Sigmoid colon (tissue), 7 donors: Measurements from ENCODE around the gene ZNF789. TPM values are rescaled to one million over a fixed set of nuclear protein-coding genes. Genes with fewer than 3 reads are reported as not detected.

Experiments
- DNase-seq: peaks from one replicate; pipeline ENCODE4 v3.0.0-alpha.2; 2019
- H3K27ac ChIP-seq, 4 donors: fragments of 200-600 bp; sonication (generic); one replicate each; pipeline ENCODE4 v1.5.1; 2016 to 2019; ENCODE audit warnings: mild to moderate bottlenecking in 1 of 4
- H3K27me3 ChIP-seq, 3 donors: fragments of 200-600 bp; sonication (generic); one replicate each; pipeline ENCODE4 v1.5.1; 2019; ENCODE audit warnings: mild to moderate bottlenecking in 1 of 3
- H3K36me3 ChIP-seq, 4 donors: fragments of 200-600 bp; sonication (generic); one replicate each; pipeline ENCODE4 v1.5.1; 2016 to 2019
- H3K4me1 ChIP-seq, 4 donors: fragments of 200-600 bp; sonication (generic); one replicate each; pipeline ENCODE4 v1.5.1; 2017 to 2019
- H3K4me3 ChIP-seq, 4 donors: fragments of 200-600 bp; sonication (generic); one replicate each; pipeline ENCODE4 v1.5.1; 2017 to 2019; ENCODE audit warnings: mild to moderate bottlenecking in 2 of 4, moderate library complexity in 1 of 4
- H3K9me3 ChIP-seq, 4 donors: fragments of 200-600 bp in 3 of 4; sonication (generic) in 3 of 4; one replicate each; pipeline versions ENCODE4 v1.5.1 to v1.6.1; 2013 to 2019
- EP300 ChIP-seq, 4 donors: sonication (generic); formaldehyde crosslinking; IDR thresholded peaks; one replicate each; pipeline ENCODE4 v1.6.1; 2017; ENCODE audit warnings: antibody characterized with exemption in 4 of 4
- POLR2A ChIP-seq, 2 donors: fragments of 450-650 bp; IDR thresholded peaks; one replicate each; pipeline ENCODE4 v1.6.1; 2016; ENCODE audit warnings: antibody characterized with exemption in 2 of 2, mild to moderate bottlenecking in 2 of 2, moderate library complexity in 2 of 2
- POLR2AphosphoS5 ChIP-seq, 4 donors: sonication (generic); formaldehyde crosslinking; IDR thresholded peaks; one replicate each; pipeline ENCODE4 v1.6.1; 2017; ENCODE audit warnings: antibody characterized with exemption in 4 of 4
- WGBS, 2 donors: extraction: QIAGEN DNeasy Blood & Tissue Kit; methylation state at CpG; one replicate each; pipeline ENCODE4 v1.1.7; 2013; 5-methylcytosine and 5-hydroxymethylcytosine counted together
- intact Hi-C: fragments of 100-400 bp; cut with DNase I; formaldehyde crosslinking; loops from one replicate; pipeline ENCODE4 v1.15.1; 2023
- polyA plus RNA-seq, 3 donors: library from polyadenylated mRNA; stranded (reverse); fragments of 200-250 nt; gene quantifications; one replicate each; pipeline ENCODE4 v1.2.3, GENCODE V29; 2013
- total RNA-seq, 4 donors: library from RNA; depleted of rRNA; stranded (reverse); fragments of >200 nt; gene quantifications; one replicate each; pipeline ENCODE4 v1.1.0, GENCODE V29; 2016
- TF ChIP-seq, protein P1 (sequence below), 4 experiments: fragments of 450-650 bp in 3 of 4; fragments of 200-600 bp in 1 of 4; IDR thresholded peaks; one replicate each; pipeline ENCODE4 v1.5.1; 2016 to 2019; ENCODE audit warnings: antibody characterized with exemption in 4 of 4, mild to moderate bottlenecking in 3 of 4, moderate library complexity in 2 of 4
- donor health status: healthy with polysubstance abuse.
- donor health status: Bipolar disorder and iron deficiency.
- donor health status: healthy.

The ZNF789 gene
- total and polyA plus RNA-seq, 7 donors: 3.7 to 17.4 (median 6.4) TPM

DNA sequence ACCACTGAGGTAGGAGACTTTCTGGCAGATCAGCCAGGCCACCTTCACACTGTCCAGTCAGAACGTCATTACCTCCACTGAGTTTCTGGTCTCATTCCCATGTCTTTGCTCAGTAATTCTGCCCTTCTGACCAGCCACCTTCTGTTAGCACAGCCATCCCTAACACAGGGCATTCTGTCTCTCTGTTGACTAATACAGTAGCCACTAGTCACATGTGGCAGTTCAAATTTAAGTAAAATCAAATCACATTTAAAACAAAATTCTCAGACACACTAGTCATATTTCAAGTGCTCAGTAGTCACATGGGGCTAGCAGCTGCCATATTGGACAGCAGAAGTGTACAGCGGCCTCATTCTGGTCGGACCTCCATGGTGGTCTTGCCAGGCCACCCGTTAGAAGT is 26.6 kb upstream of the ZNF789 start:
- no peak overlapping the region for H3K27ac ChIP-seq
- no peaks in the 10 kb centered on the region for H3K27me3 ChIP-seq
- H3K9me3 ChIP-seq: no peaks in the 10 kb centered on the region
- H3K4me3 ChIP-seq: no peak overlapping the region
- TF ChIP-seq, protein P1, sequence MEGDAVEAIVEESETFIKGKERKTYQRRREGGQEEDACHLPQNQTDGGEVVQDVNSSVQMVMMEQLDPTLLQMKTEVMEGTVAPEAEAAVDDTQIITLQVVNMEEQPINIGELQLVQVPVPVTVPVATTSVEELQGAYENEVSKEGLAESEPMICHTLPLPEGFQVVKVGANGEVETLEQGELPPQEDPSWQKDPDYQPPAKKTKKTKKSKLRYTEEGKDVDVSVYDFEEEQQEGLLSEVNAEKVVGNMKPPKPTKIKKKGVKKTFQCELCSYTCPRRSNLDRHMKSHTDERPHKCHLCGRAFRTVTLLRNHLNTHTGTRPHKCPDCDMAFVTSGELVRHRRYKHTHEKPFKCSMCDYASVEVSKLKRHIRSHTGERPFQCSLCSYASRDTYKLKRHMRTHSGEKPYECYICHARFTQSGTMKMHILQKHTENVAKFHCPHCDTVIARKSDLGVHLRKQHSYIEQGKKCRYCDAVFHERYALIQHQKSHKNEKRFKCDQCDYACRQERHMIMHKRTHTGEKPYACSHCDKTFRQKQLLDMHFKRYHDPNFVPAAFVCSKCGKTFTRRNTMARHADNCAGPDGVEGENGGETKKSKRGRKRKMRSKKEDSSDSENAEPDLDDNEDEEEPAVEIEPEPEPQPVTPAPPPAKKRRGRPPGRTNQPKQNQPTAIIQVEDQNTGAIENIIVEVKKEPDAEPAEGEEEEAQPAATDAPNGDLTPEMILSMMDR (IDR thresholded peaks at IDR 0.05): no peak
- TF ChIP-seq POLR2AphosphoS5 (IDR thresholded peaks at IDR 0.05) (no peak), POLR2A (IDR thresholded peaks at IDR 0.05) (no peak), EP300 (IDR thresholded peaks at IDR 0.05) (no peak)
- peaks cover 0 to 12% (median 10%) of the 10 kb centered on the region in 4 donors for H3K4me1 ChIP-seq
- no peak for DNase-seq
- peaks cover 31 to 82% (median 38%) of the 10 kb centered on the region in 4 donors for H3K36me3 ChIP-seq
- WGBS, 2 donors: 89 to 96% methylated on average over 4 of the region's 4 CpGs
- intact Hi-C loops: no loop called here

DNA sequence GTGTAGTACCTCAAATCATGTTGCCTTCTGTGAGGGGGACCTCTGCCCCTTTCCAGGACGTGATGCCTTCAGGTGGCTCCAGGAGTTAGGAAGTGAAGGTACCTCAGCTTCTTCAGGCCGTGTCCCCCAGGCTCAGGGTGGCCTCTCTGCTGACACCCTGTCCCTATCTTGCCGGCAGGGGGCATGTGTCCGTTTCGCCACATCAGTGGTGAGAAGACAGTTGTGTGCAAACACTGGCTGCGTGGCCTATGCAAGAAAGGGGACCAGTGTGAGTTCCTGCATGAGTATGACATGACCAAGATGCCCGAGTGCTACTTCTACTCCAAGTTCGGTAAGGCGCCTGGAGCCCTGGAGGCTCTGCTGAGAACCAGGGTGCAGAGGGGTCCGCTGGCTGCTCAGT is 24.7 kb upstream of the ZNF789 start:
- intact Hi-C loops: no loop called here
- TF ChIP-seq POLR2AphosphoS5 (IDR thresholded peaks at IDR 0.05) (no peak), POLR2A (IDR thresholded peaks at IDR 0.05) (no peak), EP300 (IDR thresholded peaks at IDR 0.05) (no peak)
- TF ChIP-seq, protein P1 (IDR thresholded peaks at IDR 0.05): no peak
- Histone ChIP-seq H3K27ac (no peak overlapping the region), H3K4me1 (no peaks in the 10 kb centered on the region), H3K36me3 (peaks cover 31 to 97% (median 43%) of the 10 kb centered on the region in 4 donors), H3K27me3 (no peaks in the 10 kb centered on the region), H3K4me3 (no peak overlapping the region), H3K9me3 (no peaks in the 10 kb centered on the region)
- DNase-seq: no peak
- 81 to 87% methylated on average over 10 of the region's 10 CpGs for WGBS, 2 donors

DNA sequence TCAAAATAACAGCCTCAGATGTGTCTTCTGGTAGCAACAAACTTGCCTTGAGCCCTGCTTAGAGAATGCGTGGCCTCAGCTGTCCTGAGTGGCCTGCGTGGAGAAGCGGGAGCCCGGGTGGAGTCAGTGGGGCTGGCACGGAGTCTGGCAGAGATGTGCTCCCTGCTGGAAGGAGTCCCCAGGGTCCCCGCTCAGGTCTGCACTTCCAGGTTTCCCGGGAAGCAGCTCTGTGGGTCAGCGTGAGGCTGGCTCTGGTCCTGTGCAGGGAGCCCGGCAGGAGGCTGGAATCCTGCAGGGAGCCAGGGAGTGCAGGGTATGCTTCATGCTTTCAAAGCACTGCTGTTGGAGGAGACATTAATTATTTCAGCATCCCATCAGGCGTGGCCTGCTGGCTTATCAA is 23.8 kb upstream of the ZNF789 start:
- H3K27me3 ChIP-seq: no peaks in the 10 kb centered on the region
- intact Hi-C loops: no loop called here
- DNase-seq: no peak
- H3K9me3 ChIP-seq: no peaks in the 10 kb centered on the region
- H3K27ac ChIP-seq: no peak overlapping the region
- TF ChIP-seq EP300 (IDR thresholded peaks at IDR 0.05) (no peak), POLR2A (IDR thresholded peaks at IDR 0.05) (no peak), POLR2AphosphoS5 (IDR thresholded peaks at IDR 0.05) (no peak)
- TF ChIP-seq, protein P1 (IDR thresholded peaks at IDR 0.05): no peak
- H3K36me3 ChIP-seq: peaks cover 35 to 97% (median 45%) of the 10 kb centered on the region in 4 donors
- WGBS, 2 donors: 90 to 93% methylated on average over 10 of the region's 10 CpGs
- no peaks in the 10 kb centered on the region for H3K4me1 ChIP-seq
- H3K4me3 ChIP-seq: no peak overlapping the region

DNA sequence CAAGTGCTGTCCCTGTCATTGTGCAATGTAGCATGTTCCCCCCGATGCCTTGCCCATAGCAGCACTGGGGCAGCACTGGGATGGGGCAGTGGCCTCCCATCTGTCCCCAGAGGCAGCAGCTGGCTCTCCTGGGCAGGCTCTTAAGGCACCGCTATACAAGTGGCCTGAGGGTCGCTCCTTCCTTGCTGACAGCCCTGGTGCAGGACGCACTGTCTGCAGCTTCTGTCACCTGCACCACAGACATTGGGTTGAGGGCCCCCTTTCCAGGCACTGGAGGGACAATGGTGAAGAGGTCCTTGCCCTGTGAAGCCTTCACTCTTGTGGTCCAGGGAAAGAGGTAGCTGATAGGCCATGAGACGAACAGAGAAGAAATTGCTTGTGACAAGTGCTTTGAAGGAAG is 23.4 kb upstream of the ZNF789 start:
- H3K9me3 ChIP-seq: no peaks in the 10 kb centered on the region
- H3K27me3 ChIP-seq: no peaks in the 10 kb centered on the region
- H3K27ac ChIP-seq: no peak overlapping the region
- peaks cover 37 to 97% (median 46%) of the 10 kb centered on the region in 4 donors for H3K36me3 ChIP-seq
- no peak for DNase-seq
- intact Hi-C loops: no loop called here
- WGBS, 2 donors: 94 to 95% methylated on average over 5 of the region's 5 CpGs
- H3K4me1 ChIP-seq: no peaks in the 10 kb centered on the region
- H3K4me3 ChIP-seq: no peak overlapping the region
- TF ChIP-seq POLR2AphosphoS5 (IDR thresholded peaks at IDR 0.05) (no peak), EP300 (IDR thresholded peaks at IDR 0.05) (no peak), POLR2A (IDR thresholded peaks at IDR 0.05) (no peak)
- TF ChIP-seq, protein P1 (IDR thresholded peaks at IDR 0.05): no peak

DNA sequence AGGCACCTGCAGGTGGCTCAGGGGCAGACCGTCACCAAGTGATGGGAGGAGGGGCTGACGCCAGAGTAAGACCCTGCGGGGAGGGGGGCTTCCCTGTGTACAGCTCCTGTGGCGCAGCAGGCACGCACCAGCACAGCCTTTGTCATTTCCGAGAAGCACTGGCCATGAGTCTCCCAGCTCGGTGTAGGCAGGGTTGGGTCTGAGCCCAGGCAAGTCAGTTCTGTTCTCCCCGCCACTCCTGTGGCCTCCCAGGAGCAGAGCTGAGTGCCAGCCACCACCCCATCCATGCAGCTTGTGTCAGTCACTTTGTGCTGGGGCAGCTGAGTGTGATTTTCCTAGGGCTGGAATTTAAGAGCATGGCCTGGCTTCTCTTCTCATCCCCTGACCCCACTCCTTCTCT is 20.8 kb upstream of the ZNF789 start:
- Histone ChIP-seq H3K27me3 (no peaks in the 10 kb centered on the region), H3K4me3 (no peak overlapping the region), H3K4me1 (no peaks in the 10 kb centered on the region), H3K36me3 (peaks cover 33 to 98% (median 44%) of the 10 kb centered on the region in 4 donors), H3K9me3 (no peaks in the 10 kb centered on the region), H3K27ac (no peak overlapping the region)
- WGBS, 2 donors: 95% methylated on average over 8 of the region's 8 CpGs
- DNase-seq: no peak
- no peak for TF ChIP-seq POLR2AphosphoS5 (IDR thresholded peaks at IDR 0.05)
- TF ChIP-seq POLR2A (IDR thresholded peaks at IDR 0.05): no peak
- TF ChIP-seq, protein P1 (IDR thresholded peaks at IDR 0.05): no peak
- no peak for TF ChIP-seq EP300 (IDR thresholded peaks at IDR 0.05)
- intact Hi-C loops: no loop called here
